Fibroblast of pulmonary artery (primary cell): ENCODE measurements around the gene EPB41L2.

ENCODE experiments used
- DNase-seq: peaks from one replicate; pipeline ENCODE4 v3.0.0-alpha.2; 2010; ENCODE audit warnings: low read depth
- H3K4me3 ChIP-seq: replicated peaks from 2 replicates; pipeline ENCODE4 v1.5.1; 2011; ENCODE audit warnings: low read depth, mild to moderate bottlenecking, control low read depth, low read length, moderate library complexity
- CTCF ChIP-seq: IDR thresholded peaks from 2 replicates; pipeline ENCODE4 v1.5.1; 2011; ENCODE audit warnings: mild to moderate bottlenecking, control low read depth, low read length, inconsistent platforms; ENCODE audit errors: missing control alignments

EPB41L2 gene

DNA sequence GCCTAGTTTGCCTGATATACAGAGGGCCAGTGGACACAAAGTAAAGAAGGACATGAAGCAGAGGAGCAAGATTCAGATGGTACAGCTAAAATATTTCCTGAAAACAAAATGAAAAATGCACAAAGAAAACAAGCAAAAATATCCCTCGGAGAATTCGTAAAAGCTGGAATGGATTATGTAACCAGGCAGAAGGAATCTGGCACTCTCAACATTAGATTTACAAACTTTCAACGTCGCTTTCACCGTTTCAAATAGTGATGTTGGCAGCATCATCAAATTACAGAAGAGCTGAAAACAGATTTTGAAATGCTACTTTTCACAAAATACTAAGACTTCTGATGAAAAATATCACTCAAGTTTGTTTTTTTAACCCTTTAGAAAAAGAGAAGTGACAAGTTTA is 224.1 kb downstream of the EPB41L2 start:
- DNase-seq: no peak
- no peak overlapping the region for H3K4me3 ChIP-seq
- TF ChIP-seq CTCF: no peak

- DNase-seq: no peak
- no peak overlapping the region for H3K4me3 ChIP-seq
- no peak for TF ChIP-seq CTCF
Measured at GRCh38 chr6:130838250-130838860, 224.7 kb downstream of the EPB41L2 start.

DNA sequence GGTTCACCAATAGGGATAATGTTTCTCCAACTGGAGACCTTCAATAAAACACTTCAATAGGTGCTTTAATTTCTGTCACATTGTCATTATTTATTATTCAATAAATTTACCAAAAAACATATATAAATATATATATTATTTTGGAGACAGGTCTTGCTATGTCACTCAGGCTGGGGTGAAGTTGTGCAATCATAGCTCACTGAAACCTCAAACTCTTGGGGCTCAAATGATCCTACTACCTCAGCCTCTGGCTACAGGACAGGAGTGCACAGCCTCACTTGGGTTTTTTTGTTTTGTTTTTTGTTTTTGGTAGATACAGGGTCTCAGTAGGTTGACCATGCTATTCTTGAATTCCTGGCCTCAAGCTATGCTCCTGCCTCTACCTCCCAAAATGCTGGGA is 226.0 kb downstream of the EPB41L2 start:
- DNase-seq: no peak
- TF ChIP-seq CTCF: no peak
- no peak overlapping the region for H3K4me3 ChIP-seq

- no peak for TF ChIP-seq CTCF
- DNase-seq: no peak
Measured at GRCh38 chr6:130836055-130836640, 226.9 kb downstream of the EPB41L2 start.

GRCh38 chr6:130834482-130835251 is 228.4 kb downstream of the EPB41L2 start:
- DNase-seq: no peak
- no peak overlapping the region for H3K4me3 ChIP-seq
- TF ChIP-seq CTCF: no peak

More at GRCh38 chr6:130836055-130836640, 226.9 kb downstream of the EPB41L2 start:
- no peak overlapping the region for H3K4me3 ChIP-seq

DNA sequence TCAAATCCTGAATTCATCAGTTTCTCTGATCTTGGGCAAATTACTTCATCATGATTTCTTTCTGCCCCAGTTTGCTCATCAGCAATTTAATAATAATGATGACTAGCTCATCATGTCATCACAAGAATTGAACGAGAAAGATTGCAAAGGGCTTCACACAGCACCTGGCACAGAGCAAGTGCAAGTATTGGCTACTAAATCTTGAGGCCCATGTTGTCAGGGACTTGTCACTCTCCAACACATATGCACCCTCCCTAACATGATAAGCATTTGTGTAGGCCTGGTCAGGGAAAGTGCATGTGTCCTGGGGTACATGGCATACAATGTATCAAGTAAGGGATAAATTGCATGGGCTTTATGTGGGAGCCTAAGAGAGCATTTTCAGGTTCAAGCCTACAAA is 229.5 kb downstream of the EPB41L2 start:
- no peak for DNase-seq
- no peak overlapping the region for H3K4me3 ChIP-seq
- TF ChIP-seq CTCF: no peak
